Measurements from ENCODE around the gene SCN5A. TPM values are rescaled to one million over a fixed set of nuclear protein-coding genes. Genes with fewer than 3 reads are reported as not detected.

SCN5A gene
- total RNA-seq, 4 donors from 2014 or later: 0.19 TPM; not detected in 3

DNA sequence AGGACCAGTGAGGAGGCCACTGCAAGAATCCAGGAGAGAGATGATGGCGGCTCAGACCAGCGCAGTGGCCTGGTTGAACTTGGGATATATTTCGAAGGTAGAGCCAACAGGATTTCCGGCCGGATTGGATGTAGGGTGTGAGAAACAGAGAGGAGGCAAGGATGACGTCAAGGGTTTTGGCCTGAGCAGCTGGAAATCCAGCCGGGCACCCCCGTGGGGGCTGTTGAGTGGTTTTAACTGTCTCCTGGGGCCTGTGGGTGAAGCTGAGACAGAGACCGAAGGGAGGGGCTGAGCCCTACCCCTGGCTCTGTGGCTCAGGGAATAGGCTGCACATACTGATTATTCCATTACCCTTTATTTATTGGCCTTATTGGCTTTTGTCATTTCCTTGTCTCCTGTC lies 107.7 kb downstream of the SCN5A start:
- TF ChIP-seq, protein P1, sequence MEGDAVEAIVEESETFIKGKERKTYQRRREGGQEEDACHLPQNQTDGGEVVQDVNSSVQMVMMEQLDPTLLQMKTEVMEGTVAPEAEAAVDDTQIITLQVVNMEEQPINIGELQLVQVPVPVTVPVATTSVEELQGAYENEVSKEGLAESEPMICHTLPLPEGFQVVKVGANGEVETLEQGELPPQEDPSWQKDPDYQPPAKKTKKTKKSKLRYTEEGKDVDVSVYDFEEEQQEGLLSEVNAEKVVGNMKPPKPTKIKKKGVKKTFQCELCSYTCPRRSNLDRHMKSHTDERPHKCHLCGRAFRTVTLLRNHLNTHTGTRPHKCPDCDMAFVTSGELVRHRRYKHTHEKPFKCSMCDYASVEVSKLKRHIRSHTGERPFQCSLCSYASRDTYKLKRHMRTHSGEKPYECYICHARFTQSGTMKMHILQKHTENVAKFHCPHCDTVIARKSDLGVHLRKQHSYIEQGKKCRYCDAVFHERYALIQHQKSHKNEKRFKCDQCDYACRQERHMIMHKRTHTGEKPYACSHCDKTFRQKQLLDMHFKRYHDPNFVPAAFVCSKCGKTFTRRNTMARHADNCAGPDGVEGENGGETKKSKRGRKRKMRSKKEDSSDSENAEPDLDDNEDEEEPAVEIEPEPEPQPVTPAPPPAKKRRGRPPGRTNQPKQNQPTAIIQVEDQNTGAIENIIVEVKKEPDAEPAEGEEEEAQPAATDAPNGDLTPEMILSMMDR (IDR thresholded peaks at IDR 0.05; ENCODE audit: low read depth): no peak

DNA sequence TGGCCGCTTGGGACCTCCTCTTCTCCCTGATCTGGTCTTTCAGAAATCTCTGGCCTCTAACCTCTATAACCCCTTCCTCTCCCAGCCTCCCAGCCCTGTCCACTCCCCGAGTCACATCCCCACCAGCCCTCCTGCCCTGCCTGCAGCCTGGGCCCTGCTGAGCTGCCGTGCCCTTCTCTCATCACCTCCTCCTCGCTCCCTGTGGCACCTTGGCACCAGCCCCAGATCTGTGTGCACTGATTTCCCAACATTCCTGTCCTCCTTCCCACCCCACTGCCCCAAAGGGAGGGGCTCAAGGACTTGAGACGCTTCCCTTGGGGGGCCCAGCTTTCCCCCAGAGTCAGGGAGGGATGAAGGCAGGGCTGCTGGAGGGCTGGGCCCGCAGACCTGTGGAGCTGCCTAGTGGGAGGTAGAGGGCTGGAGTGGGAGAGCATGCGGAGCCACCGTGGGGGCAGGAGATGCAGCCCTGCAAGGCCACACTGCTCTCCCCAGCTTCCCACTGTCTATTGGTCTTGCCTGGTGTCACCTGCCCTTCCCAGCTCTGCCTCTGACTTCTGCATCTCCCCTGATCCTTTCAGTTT lies 110.6 kb downstream of the SCN5A start:
- TF ChIP-seq, protein P1 (IDR thresholded peaks at IDR 0.05; ENCODE audit: low read depth): no peak

DNA sequence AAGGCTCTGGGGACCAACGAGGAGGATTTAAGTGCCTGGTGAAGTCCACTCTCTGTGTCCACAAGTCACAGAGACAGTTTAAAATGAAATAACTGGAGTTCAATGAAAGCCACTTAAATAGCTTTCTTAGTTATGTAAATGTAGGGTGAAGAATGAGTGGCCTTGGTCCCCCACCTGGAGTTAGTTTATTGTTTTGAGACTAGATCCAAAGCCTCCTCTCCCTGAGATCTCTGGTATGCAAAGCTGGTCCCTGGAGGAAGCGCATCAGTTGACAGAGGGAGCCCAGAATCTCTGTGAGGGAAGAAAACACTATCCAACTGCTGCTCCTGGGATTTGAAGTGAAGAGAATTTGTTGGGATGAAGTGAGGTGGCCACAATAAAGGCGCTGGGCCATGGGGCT lies 112.8 kb downstream of the SCN5A start:
- TF ChIP-seq, protein P1 (IDR thresholded peaks at IDR 0.05; ENCODE audit: low read depth): no peak

DNA sequence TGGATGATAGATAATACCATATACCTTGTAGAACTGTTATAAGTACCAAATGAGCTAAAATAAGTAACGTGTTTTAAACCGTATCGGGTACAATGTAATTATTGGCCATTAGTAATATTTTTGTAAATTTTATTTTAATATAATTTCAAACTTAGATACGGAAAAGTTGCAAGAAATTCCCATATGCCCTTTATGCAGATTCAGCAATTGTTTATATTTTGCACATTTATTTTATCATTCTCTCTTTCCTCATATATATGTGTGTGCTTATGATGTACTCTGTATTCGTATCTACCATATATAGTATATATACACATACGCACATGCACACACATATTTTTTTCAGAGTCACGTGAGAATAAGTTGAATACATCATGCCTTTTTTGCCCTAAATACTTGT lies 114.9 kb downstream of the SCN5A start:
- TF ChIP-seq, protein P1 (IDR thresholded peaks at IDR 0.05; ENCODE audit: low read depth): no peak

DNA sequence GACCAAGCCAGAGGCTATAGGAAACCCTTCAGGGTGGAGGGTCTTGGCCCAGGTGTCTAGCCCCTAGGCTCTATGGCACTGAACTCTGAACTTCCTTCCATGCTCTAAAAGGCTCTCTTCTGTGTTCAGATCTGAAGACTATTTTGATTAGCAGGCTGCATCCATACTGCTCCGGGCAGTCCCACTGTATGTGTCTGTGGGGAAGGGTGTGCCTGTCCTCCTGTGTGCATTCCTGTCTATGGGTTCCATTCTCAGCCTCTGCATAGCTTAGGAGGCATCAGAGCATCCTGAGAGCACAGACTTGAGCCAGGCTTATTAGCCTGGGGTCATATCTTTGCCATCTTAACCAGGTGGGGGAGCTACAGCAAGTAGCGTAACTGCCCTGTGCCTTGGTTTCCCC lies 115.3 kb downstream of the SCN5A start:
- TF ChIP-seq, protein P1 (IDR thresholded peaks at IDR 0.05; ENCODE audit: low read depth): no peak

DNA sequence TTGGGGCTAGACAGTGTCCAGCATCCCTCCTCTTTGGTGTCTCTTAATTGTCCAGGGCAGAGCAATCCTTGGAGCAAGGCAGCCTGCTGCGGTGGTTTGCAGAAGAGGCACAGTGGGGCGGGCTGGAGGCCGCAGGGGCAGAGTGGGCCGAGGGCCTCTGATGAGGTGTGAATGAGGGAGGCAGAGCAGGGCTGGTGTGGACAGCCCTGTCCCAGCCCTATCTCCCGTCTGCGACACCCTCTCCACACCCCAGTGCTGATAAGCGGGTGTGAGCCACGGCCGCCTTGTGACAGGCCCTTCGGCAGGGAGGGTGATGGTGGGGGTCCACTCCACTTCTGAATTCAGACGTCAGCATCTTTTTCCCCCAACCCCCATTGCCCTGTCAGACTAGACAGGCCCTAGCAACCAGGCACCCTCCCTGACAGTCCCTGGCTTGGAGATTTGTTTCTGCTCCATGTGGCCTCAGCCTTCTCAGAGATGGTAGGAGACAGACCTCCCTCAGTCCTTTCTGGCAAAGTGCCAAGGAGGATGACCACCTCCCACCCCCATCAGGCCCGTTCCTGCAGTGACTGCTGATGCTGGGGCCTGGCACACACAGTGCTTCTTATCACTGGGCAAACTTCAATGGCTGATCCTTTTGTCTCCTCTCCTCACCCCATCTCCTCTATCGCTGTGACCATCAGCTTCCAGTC lies 116.1 kb downstream of the SCN5A start:
- TF ChIP-seq, protein P1 (IDR thresholded peaks at IDR 0.05; ENCODE audit: low read depth): no peak

DNA sequence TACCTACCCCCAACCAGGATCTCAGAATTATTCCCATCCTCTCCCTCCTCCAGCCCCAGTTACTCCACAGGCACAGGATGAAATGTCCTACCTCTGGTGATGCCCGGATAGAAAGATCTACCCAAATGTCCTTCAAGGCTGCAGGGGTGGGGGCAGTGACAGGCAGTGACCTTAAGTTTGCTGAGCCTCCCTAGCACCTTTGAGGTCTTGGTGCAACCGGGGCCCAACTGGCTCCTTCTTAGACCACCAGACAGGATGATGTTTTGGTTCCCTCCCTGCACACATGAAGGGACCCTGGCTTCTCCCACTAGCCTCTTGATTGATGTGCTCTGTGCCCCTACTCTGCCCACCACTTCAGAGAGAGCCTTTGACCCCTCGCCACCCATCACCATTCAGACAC lies 117.0 kb downstream of the SCN5A start:
- TF ChIP-seq, protein P1 (IDR thresholded peaks at IDR 0.05; ENCODE audit: low read depth): no peak
